Measurements from ENCODE around the gene LOC101059915.

LOC101059915 gene

GRCh38 chrX:71667328-71668247, at the start of gene LOC101059915:
LOC101059915 (plus strand) TSS chrX:71667546.
- DNase-seq = no peak

- no peak for DNase-seq
Measured at GRCh38 chrX:71617742-71618141, 49.6 kb upstream of the LOC101059915 start.

- DNase-seq = peak; percentile 60 to 67
Measured at GRCh38 chrX:71618303-71618721, 49.0 kb upstream of the LOC101059915 start, which contains the start of gene CXCR3. CXCR3 (minus strand) TSS chrX:71618511; CDS start chrX:71618449, 62 bp downstream.

GRCh38 chrX:71618787-71619186, 48.6 kb upstream of the LOC101059915 start:
- no peak for DNase-seq

GRCh38 chrX:71619193-71619592, 48.2 kb upstream of the LOC101059915 start:
- DNase-seq = peak; percentile 67 to 68

DNA sequence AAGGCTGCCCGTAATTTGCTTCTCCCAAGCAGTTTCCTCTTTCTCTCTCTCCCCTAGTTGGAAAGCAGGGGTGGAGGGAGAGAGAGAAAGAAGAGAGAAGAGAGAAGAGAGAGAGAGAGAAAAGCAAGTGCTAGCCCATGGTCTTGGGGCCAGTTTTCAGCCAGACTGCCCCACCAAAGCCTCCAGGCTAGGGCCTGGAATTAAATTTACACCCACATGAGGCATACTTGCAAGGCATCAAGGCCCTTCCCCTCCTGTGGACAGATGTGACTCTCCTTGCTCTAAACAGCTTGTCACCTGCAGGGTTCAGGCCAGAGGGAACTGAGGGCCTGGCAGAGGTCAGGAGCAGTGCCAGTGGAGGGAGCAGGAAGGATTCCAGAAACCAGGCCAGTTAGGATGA, 47.4 kb upstream of the LOC101059915 start:
- DNase-seq = no peak

DNA sequence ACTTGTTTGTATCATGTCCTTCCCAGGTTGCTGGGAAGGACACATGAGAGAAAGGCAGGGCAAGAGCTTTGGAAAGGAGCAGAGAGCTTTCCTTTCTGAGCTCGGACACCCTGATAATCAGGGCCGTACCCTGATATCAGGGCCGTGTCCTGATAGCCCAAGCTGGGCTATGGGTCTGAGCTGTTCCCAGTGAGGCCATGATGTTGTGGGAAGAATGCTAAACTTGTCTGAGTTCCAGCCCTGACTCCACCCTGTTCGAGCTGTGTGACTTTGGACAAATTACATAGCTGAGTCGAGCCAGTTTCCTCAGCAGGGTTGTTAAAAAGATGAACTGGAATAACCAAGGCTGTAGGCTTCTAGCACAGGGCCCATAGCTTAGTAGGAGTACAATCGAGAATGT, 45.7 kb upstream of the LOC101059915 start:
- DNase-seq = no peak

- DNase-seq = no peak
Measured at GRCh38 chrX:71622032-71622575, 45.2 kb upstream of the LOC101059915 start.

GRCh38 chrX:71622576-71623450, 44.5 kb upstream of the LOC101059915 start:
- peak; percentile 46 to 53 for DNase-seq

GRCh38 chrX:71623714-71624113, 43.6 kb upstream of the LOC101059915 start:
- no peak for DNase-seq

DNA sequence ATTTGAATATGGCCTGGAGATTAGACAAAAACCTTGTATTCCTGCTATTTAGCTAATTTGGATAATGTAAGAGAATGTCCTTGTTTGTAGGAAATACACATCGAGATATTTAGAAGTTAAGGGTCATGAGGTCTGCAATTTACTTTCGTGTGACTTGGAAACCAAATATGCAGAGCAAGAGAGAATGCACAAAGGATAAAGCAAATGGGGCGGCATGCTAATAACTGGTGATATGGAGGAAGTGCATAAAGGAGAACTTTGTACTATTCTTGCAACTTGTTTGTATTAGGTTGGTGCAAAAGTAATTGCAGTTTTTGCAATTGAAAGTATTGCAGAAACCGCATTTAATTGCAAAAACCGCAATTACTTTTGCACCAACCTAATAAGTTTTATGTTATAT, 41.9 kb upstream of the LOC101059915 start:
- DNase-seq = no peak

GRCh38 chrX:71626576-71626975, 40.8 kb upstream of the LOC101059915 start:
- DNase-seq = no peak

DNA sequence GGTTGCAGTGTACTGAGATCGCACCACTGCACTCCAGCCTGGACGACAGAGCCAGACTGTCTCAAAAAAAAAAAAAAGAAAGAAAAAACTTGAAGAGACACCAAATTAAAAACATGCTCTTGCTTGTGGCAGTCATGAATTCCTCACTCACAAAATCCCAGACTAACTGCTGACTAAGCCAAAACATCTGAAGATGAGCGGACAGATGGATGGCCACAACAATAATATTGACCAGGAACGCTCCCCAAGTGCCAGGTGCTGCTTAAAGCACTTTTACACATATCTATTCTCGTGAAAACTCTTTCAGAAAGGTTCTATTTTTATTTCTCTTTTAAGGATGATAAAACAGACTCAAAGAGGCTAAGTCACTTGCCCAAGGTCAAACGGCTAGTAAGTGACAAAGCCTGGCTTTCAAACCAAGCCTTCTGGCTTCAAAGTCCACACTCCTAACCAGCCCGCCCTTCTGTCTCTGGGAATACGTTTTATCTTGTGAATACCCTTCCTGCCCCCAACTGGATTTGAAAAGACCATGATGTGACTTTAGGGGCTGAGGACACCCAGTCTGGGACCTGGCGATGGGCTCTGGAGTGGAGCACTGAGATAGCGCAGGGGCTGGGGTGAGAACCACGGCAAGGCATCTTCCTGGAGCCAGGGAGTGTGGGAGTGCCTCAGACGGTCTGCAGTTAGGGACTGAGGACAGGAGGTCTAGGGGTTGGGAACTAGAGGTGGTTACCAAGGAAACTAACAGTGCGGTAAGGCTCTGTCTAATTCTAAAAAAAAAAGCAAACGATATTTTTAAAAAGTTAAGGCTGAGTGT, 39.5 kb upstream of the LOC101059915 start:
- no peak for DNase-seq

GRCh38 chrX:71629467-71629866, 37.9 kb upstream of the LOC101059915 start:
- DNase-seq = no peak

DNA sequence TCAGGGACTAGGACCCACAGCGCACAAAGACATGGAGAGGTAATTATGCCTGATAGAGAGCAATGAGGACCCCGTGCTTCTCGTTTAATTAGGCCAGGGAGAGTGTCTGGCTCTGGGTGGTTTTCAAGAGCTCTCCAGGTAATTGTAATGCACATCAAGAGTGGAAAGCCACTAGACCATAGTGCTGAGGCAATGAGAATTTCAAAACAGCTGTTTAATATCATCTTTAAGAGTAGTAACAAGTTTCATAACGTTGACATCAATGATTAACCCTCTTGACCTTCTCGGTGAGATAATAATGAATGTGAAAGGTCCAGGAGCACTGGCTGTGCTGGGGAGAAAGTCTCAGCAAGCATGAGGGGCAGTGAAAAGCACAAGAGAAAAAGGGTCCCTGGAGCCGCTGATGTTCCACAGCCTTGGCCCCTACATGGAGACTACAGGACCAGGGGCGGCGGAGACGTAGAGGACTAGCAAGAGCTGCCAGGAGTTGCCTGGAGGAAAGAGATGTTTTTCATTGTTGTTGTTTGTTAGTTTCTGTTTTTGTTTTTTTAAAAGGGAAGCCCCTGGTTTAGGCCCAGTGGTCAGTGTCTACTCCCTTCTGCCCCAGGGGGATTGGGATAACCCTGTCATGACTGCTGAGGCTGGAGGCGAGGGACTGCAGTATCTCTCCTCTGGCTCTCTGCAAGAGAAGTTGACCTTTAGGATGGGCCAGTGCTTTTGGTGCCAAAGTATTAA, 34.3 kb upstream of the LOC101059915 start:
- DNase-seq = no peak

DNA sequence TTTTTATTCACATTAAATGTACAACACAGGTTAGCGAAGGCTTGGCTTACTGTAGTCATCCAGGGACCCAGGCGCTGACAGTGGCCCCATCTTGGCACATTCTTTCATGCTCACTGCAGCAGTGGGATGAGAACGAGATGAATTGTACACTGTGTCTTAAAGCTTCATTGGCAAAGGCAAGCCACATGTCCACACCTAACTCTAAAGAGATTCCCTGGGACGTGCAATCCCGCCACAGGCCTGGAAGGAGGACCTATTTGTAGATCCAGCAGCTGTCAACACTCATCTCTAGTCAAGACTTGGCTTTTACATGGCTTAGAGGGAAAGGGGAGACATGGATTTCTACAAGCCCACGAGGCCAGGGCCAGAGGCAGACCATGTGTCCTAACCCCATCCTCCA, 33.0 kb upstream of the LOC101059915 start:
- no peak for DNase-seq

DNA sequence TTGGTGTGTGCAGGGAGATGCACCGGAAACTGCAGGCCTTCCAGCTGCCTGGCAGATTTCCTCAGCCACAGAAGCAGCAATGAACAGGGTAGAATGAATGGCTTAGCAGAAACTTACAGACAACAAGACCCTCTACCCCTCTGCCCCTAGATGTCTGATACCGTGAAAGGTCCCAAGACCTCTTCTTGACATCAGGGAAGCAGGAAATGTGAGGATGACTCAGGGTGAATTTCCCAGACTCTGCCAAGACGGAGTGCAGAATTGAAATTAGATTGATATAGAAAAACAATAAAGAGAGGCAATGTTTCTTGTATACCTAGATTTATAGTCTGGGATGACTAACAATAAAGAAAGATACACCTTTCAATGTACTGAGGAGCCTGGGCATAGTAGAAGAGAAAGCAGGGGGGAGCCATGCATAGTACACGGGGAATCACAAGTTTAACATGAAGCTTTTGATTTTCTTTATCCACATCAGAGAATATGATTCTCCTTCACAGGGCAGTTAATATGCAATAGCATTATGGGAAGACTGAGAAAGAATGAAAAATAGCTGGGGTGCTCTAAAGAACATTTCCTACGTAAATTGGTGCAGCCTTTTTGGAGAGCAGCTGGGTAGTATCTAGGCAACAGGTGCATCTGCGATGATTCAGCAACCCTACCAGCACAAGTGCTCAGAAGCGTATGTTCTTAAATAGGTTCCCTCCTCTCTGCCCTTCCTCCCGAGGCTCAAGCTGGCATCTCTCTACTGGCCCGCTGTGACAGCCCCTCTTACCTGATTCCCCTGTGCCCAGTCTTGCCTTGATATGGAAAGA, 30.7 kb upstream of the LOC101059915 start:
- no peak for DNase-seq

GRCh38 chrX:71637253-71637618, 30.1 kb upstream of the LOC101059915 start:
- DNase-seq = no peak

DNA sequence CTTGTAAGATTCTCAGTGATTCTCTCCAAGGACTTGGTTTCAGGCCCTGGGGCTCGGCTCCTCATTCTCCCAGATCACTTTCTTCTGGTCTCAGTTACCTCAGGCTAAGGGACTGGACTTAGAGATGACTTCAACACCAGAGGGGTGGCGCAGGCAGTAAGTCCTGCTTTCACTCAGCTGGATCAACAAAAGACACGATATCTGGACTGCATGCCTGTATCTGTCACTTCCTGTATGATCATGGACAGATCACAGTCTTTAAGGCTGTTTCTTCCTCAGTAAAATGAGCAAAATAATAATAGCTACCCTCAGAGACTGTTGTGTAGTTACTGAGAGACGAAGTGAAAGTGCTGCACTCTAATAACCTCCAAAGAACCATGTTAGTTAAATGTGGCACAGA, 29.5 kb upstream of the LOC101059915 start:
- no peak for DNase-seq

DNA sequence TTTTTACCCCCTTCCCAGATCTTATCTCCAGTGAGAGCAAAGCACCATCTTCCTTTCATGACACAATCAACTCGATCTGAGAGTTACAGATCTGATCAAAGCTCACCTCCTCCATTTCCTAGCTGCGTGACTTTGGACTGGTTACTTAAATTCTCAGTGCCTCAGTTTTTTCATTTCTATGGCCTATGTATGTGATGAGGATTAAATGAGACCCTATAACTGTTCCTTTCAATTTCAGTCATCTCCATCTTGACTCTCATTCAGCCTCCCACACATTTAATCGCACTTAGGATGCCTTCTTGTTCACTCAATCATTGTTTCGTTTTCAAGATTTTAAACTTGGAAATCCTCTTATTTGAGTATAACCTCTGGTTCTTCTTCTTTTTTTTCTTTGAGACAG, 28.9 kb upstream of the LOC101059915 start:
- no peak for DNase-seq

DNA sequence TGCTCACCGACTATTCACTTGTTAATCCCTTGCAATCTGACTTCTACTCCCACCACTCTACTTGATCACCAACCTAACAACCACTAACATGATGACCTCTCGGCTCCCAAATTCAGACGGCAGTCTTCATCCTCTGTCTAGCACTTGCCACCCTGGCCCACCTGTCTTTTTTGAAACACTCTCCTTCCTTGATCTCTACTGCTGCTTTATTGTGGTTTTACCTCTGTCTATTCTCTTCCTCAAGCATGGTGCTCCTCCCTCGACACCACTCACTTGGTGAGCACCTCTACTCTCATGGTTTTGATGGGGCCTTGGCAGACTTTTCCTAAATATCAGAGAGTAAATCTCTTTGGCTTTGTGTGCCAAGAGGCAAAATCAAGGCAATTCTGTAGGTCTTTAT, 27.3 kb upstream of the LOC101059915 start:
- no peak for DNase-seq

Data from activated CD4-positive, alpha-beta T cell treated with anti-CD3 and anti-CD28 coated beads for 4 hours (primary cell).